SIG-M5 treated with dmso at 0.1 percent for 504 hours (cell line): Measurements from ENCODE around the gene LINC00237.
A peak's percentile ranks its signal among the peaks of the same experiment; 100 is the strongest.

Experiments
- DNase-seq: peaks from one replicate; lab custom pipeline; 2025; ENCODE audit not compliant: unreplicated experiment; lab: John Stamatoyannopoulos, UW

The LINC00237 gene

GRCh38 chr20:21106171-21107017 lies at the start of gene LINC00237:
Gene LINC00237 (minus strand): TSS chr20:21106358.
- no peak for DNase-seq

GRCh38 chr20:21155268-21155667 lies 49.1 kb upstream of the LINC00237 start:
- DNase-seq, result no peak

- DNase-seq, result no peak
These were observed 48.5 kb upstream of the LINC00237 start for GRCh38 chr20:21154692-21155091.

GRCh38 chr20:21151791-21152190 lies 45.6 kb upstream of the LINC00237 start:
- no peak for DNase-seq

- no peak for DNase-seq
These were observed 43.2 kb upstream of the LINC00237 start for GRCh38 chr20:21149344-21149743.

GRCh38 chr20:21147593-21147992 lies 41.4 kb upstream of the LINC00237 start:
- peak; percentile 9 for DNase-seq

GRCh38 chr20:21146215-21146614 lies 40.1 kb upstream of the LINC00237 start:
- no peak for DNase-seq

GRCh38 chr20:21145424-21145823 lies 39.3 kb upstream of the LINC00237 start:
- DNase-seq, result no peak

- no peak for DNase-seq
These were observed 37.2 kb upstream of the LINC00237 start for GRCh38 chr20:21143194-21143890.

GRCh38 chr20:21141825-21142224 lies 35.7 kb upstream of the LINC00237 start:
- DNase-seq, result no peak

GRCh38 chr20:21139881-21140566 lies 33.9 kb upstream of the LINC00237 start:
- DNase-seq, result no peak

GRCh38 chr20:21137078-21137477 lies 30.9 kb upstream of the LINC00237 start:
- no peak for DNase-seq

- no peak for DNase-seq
These were observed 30.0 kb upstream of the LINC00237 start for GRCh38 chr20:21136015-21136732.

GRCh38 chr20:21134883-21135493 lies 28.8 kb upstream of the LINC00237 start:
- DNase-seq, result no peak

GRCh38 chr20:21133917-21134622 lies 27.9 kb upstream of the LINC00237 start:
- DNase-seq, result no peak

- no peak for DNase-seq
These were observed 27.2 kb upstream of the LINC00237 start for GRCh38 chr20:21133404-21133803.

GRCh38 chr20:21129861-21130260 lies 23.7 kb upstream of the LINC00237 start:
- no peak for DNase-seq

GRCh38 chr20:21127201-21127981 lies 21.2 kb upstream of the LINC00237 start:
- no peak for DNase-seq

GRCh38 chr20:21126581-21126870 lies 20.4 kb upstream of the LINC00237 start:
- no peak for DNase-seq
